IPS DF 4.7 (cell line): ENCODE data around the gene PXMP2.

Source experiments
- DNase-seq: peaks from one replicate; pipeline ENCODE4 v3.0.0-alpha.2; 2013; ENCODE audit warnings: low spot score; ENCODE audit errors: extremely low read depth

The PXMP2 gene

GRCh38 chr12:132687211-132688164 is at the start of gene PXMP2, which contains the start of gene POLE:
TSS of gene PXMP2 (plus strand) at chr12:132687587. CDS start at chr12:132687671, 84 bp downstream.
TSS of gene POLE (minus strand) at chr12:132687342. CDS start at chr12:132687315, 27 bp downstream.
- peak; percentile 58 for DNase-seq

GRCh38 chr12:132637811-132638210 is 49.6 kb upstream of the PXMP2 start:
- no peak for DNase-seq

GRCh38 chr12:132638541-132639408 is 48.6 kb upstream of the PXMP2 start:
- DNase-seq: no peak

- DNase-seq: no peak
These were observed 47.3 kb upstream of the PXMP2 start for GRCh38 chr12:132639956-132640520.

GRCh38 chr12:132640936-132641335 is 46.5 kb upstream of the PXMP2 start:
- DNase-seq: no peak

- DNase-seq: no peak
These were observed 45.4 kb upstream of the PXMP2 start for GRCh38 chr12:132641811-132642650.

- no peak for DNase-seq
These were observed 44.2 kb upstream of the PXMP2 start for GRCh38 chr12:132642846-132643835.

- DNase-seq: no peak
These were observed 40.5 kb upstream of the PXMP2 start for GRCh38 chr12:132646850-132647249.

- DNase-seq: no peak
These were observed 39.5 kb upstream of the PXMP2 start for GRCh38 chr12:132647858-132648257.

GRCh38 chr12:132648616-132649225 is 38.7 kb upstream of the PXMP2 start:
- DNase-seq: no peak

GRCh38 chr12:132649226-132649945 is 38.0 kb upstream of the PXMP2 start:
- no peak for DNase-seq

- no peak for DNase-seq
These were observed 35.8 kb upstream of the PXMP2 start for GRCh38 chr12:132651444-132652100.

GRCh38 chr12:132653567-132654290 is 33.7 kb upstream of the PXMP2 start:
- DNase-seq: no peak

- no peak for DNase-seq
These were observed 30.2 kb upstream of the PXMP2 start for GRCh38 chr12:132657004-132657727.

- DNase-seq: no peak
These were observed 29.1 kb upstream of the PXMP2 start for GRCh38 chr12:132658149-132658894.

GRCh38 chr12:132659146-132659545 is 28.2 kb upstream of the PXMP2 start:
- no peak for DNase-seq
